GM23338 (cell line): ENCODE results near the gene ING3.

Experiments used
- CREB1 ChIP-seq: fragments of 250-450 bp; sonication (Bioruptor Pico); IDR thresholded peaks from 2 replicates; pipeline ENCODE4 v1.5.0; 2020; ENCODE audit warnings: low read depth, mild to moderate bottlenecking, moderate library complexity
- CTCF ChIP-seq, 2 experiments: fragments of 200-600 bp in 1 of 2; sonication (generic) in 1 of 2; conservative IDR thresholded peaks; 2 replicates each; pipeline versions ENCODE4 v1.5.1 to v1.6.1; 2016 to 2017; ENCODE audit warnings: antibody characterized with exemption in 2 of 2, low read depth in 2 of 2, mild to moderate bottlenecking in 2 of 2, moderate library complexity in 1 of 2
- EZH2 ChIP-seq: fragments of 200-600 bp; sonication (generic); IDR thresholded peaks from one replicate; pipeline ENCODE4 v1.8.0; 2017; ENCODE audit warnings: antibody characterized with exemption, mild to moderate bottlenecking, low read depth; ENCODE audit not compliant: unreplicated experiment
- EZH2phosphoT487 ChIP-seq: fragments of 200-600 bp; sonication (generic); IDR thresholded peaks from one replicate; pipeline ENCODE4 v1.8.1; 2018; ENCODE audit warnings: antibody characterized with exemption; ENCODE audit not compliant: unreplicated experiment
- JUNB ChIP-seq: IDR thresholded peaks from one replicate; pipeline ENCODE4 v1.6.1; 2016; ENCODE audit warnings: antibody characterized with exemption; ENCODE audit not compliant: unreplicated experiment
- POLR2AphosphoS5 ChIP-seq: IDR thresholded peaks from 2 replicates; pipeline ENCODE4 v1.6.1; 2016; ENCODE audit warnings: antibody characterized with exemption, low read depth
- REST ChIP-seq: IDR thresholded peaks from one replicate; pipeline ENCODE4 v1.6.1; 2018; ENCODE audit warnings: antibody characterized with exemption; ENCODE audit not compliant: unreplicated experiment
- ZNF331 ChIP-seq: fragments of 250-450 bp; sonication (Bioruptor Pico); IDR thresholded peaks from 2 replicates; pipeline ENCODE4 v1.5.0; 2020; ENCODE audit warnings: low read depth, mild to moderate bottlenecking, moderate library complexity
- ZNF462 ChIP-seq: fragments of 250-450 bp; sonication (Bioruptor Pico); IDR thresholded peaks from 2 replicates; pipeline ENCODE4 v1.5.0; 2020; ENCODE audit warnings: mild to moderate bottlenecking, moderate library complexity

- no peak for TF ChIP-seq POLR2AphosphoS5
- TF ChIP-seq CTCF (conservative IDR thresholded peaks at IDR 0.05; ENCODE audit: low read depth in 2 of 2), result no peak
- TF ChIP-seq CREB1 (CRISPR knock-in tag), result no peak
- no peak for TF ChIP-seq EZH2
- no peak for TF ChIP-seq JUNB
- TF ChIP-seq EZH2phosphoT487, result no peak
- TF ChIP-seq ZNF462 (CRISPR knock-in tag), result no peak
- no peak for TF ChIP-seq REST
- TF ChIP-seq ZNF331 (CRISPR knock-in tag), result no peak
These were observed 70.7 kb downstream of the ING3 start for GRCh38 chr7:121020989-121021969.
